NCI-H2029 (cell line): ENCODE measurements around the gene LPP.

ENCODE experiments used
- DNase-seq: peaks from one replicate; lab custom pipeline; 2025; lab: John Stamatoyannopoulos, UW

The LPP gene

DNA sequence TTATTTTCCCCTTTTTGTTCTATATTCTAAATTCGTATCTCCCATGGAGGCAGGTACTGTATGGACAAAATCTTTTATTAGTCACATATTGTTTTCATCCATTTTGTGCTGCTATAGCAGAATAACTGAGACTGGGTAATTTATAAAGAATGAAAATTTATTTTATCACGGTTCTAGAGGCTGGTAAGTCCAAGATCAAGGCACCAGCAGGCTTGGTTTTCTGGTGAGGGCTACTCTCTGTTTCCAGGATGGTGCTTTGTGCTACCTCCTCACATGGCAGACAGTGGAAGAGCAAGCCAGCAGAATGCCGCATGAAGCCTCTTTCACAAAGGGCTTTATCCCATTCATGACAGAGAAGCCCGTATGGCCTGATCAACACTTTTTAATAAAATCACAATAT is 595.9 kb downstream of the LPP start:
- DNase-seq: no peak

DNA sequence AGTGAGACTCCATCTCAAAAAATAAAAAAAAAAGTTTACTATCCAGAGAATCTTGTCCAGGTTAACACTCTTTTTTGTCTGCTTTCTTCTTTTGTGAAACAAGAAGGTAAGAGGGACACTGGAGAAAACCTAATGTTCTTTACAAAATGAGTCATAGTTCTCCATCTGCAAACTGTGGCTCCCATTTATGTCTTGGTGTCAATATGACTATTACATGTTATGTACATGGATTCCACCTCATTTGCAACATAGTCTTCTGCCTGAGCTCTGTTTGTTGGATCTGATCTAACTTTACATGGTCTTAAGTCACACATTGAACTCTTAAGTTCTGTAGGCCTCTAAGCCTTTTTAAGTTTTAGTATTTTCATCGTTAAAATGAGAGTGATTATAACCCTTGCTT is 596.7 kb downstream of the LPP start:
- DNase-seq: no peak

DNA sequence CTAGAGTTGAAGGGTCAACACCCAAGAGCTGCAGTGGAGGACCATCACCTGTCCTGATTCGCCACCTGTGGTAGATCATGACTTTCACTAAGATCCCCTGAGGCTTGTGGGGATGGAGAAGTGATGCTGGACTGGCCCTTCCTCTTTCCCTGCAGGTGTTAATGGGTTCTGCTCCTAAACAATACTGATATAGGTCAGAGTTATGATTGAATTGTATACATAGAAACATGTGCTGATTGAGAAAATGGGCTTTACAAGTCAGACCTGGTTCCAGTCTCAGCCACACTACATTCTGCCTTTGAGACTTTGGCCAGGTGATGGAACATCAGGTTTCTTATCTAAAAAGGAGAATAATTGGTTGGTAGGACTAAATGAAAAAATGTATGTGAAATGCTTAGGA is 598.9 kb downstream of the LPP start:
- no peak for DNase-seq

DNA sequence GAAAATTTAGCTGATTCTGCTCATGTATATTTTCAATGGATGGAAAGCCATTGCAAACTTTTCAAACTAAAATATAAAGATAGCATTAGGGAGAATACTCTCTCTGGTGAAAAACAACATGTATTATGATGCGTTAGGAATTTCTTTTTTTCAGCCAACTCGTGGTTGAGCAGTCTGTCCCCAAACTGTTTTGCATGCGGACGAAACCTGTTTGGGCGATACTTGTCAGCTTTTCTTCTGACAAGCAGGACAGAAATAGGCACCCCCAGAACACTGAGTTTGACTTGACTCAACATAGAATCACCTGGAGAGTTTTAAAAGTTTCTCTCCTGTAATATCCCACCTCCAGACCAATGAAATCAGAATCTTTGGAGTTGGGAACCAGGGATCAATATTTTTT is 600.3 kb downstream of the LPP start:
- DNase-seq: no peak

DNA sequence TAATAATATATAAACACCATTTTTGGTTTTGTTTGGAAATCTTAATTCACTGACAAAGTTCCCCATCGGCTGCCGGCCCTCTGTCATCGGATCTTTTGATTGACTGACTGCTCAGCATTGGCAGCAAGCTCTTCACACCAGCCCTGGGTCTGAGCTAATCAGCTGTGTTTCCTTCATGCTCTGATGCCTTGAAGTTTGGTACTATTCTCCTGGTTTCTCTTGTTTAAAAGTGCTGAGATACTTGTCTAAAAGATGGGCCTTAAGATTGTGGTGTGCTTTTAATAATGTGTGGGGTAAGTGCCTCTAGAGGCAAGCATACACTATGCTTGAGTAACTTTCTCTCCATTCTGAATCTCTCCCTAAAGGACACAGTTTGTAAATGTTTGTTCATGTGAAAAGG is 602.3 kb downstream of the LPP start:
- DNase-seq: no peak

DNA sequence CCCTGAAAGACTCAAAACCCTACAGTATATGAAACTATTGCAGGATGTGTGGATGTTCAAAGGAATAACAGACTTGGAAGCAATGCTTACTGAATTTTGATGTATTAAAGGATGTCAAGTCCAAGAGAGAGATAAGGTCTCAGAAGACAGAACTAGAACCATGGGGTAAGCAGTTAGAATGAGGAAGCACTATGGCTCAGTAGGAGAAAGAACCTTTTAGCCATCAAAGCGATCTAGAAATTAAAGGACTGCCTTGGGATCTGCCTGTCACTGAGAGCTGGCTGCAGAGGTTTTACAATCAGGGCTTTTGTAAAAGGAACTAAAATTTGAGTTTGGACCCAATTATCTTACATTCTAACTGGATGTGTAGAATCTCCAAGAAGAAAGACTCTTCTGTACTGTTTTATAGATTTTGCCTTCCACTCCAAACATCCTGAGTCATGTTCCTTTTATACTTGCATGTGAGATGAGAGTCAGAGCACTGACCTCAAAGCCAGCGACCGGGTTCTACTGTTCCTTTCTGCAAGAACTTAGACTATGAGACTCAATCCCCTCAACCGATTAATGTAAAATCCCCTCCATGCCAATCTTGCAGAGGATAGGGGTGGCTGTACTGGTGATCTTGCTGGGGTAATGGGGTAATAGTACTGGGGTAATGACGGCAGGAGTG is 605.5 kb downstream of the LPP start:
- DNase-seq: no peak

DNA sequence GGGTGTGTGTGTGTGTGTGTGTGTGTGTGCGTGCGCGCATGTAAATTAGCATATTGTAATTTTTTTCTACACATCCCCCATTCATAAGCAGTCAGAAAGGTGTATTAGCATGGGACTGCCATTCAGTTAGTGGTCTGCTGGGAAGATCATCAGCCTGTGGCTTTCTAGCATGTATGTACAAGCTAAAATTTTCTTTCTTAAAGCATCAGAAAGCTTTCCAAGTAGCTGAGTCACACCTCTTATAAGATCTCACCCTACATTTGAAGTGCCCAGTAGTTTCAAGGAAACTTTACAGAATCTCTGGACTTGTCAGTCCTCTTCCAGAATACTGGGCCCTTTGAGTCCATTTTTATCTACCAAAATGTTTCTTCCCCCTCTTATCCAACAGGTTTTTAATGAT is 606.5 kb downstream of the LPP start:
- no peak for DNase-seq

DNA sequence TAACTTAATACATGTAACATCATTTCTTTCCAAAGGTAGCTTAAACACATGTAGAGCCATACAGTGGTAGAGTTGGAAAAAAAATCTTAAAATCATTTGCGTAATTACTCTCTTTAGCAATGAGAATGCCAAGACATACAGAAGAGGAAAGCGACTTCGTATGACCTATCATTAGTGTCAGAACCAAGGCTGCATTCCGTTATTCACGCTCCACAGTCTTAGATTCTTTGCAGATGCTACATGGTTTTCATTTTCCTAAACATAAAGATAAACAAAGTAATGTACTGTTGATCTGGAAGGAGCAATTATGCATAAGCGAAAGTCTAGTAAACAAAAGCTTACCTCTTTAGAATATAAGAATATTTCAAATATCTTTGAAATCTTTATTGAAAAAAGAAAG is 607.5 kb downstream of the LPP start:
- no peak for DNase-seq

DNA sequence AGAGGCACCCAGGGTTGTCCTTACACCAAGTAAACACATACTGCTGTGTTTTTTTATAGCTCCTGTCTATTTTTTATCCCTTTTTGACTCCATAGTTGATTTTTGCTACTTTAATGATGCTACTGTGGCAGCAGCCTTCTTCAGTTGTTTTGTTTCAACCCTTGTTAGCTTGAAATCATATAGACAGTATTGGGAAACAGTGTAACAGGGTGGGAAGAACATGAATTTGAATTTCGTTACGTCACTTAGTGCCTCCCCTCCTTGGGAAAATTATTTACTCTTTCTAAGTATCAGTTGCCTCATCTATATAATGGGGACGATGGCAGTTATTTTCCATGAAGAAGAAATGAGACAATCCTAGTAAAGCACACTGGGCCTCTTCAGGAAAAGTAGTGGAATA is 608.0 kb downstream of the LPP start:
- DNase-seq: no peak

DNA sequence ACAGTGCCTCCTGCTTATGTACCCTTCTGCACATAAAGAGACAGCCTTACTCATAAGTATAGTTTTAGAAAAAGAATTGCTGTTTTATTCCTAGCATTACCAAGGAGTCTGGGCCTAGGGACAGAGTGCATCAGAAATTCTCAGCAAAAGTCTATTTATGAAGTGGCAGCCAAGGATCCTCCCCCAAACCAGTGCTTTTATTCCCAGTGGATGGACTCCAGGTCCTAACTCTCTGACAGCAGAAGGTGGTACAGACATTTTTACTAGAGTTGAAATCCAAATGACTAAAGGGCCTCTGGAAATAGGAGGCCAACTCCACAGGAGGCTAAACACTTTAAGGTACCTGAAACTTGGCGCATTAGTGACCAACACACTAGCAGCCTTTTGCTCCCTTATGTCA is 610.7 kb downstream of the LPP start:
- no peak for DNase-seq

DNA sequence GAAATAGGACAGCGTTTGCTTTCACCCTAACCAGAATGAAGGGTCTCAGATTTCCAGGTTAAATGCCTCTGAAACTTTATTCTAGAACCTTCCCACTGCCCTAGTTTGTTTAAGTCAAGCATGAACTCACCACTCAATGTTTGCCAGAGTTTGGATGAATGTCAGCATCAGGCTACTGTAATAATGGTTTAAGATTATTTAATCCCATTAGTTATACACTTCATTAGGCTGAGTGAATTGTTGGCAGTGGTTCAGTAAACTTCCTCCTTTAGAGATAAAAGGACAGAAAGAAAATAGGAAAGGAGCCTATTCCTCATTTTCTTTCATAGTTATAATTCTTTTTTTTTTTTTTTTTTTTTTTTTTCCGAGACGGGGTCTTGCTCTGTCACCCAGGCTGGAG is 615.9 kb downstream of the LPP start:
- no peak for DNase-seq

DNA sequence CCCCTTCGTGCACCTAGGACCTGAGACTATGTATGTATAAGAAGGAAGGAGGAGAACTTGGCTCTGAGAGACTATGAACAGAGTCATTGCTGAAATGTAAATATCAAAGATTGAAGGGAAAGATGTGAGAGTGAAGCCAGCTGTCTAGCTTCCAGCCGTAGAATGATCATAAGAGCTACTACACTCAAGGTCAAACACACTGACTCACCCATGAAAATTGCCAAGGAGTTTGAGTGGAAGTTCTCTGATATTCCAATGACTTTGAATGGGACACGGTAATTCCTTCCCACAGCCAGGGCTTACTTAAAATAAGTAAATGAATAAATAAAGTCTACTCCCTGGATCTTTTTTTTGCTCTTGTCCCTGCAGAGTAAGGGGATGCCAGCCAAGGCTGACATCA is 618.9 kb downstream of the LPP start:
- peak; percentile 46 for DNase-seq

DNA sequence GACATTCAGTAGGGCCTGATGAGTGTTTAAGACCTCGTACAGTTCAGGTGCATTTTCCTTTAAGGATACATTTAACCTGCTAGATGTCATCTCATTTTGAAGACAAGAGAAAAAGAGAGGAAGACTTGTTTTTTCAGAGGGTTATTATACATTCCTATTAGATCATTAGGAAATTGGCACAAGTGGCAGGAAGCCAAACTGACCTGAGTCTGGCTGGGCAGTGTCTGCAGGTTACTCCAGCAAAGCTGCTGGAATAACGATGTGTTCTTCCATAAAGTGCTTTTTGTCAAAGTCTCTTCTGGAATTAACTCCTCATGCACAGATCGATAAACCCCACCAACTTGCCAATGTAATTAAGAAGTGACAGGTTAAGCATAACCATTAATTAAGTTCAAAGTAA is 621.5 kb downstream of the LPP start:
- no peak for DNase-seq

DNA sequence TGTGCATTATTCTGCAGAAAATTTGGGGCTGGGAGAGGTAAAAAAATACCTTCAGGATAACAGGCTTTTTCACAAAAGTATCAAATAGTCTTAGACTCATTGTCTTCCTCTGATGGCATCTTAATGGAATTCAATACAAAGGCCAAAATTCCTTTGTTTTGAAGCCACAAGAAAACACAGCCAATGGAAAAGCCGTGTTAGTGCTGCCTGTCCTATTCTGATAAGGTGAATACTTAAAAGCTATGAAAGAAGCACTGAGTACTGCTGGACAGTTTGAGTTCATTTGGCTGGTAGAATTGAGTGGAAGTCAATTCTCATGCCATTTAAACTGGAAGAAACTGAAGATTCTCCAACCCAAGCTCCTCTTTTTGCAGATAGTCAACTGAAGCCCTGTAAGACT is 622.5 kb downstream of the LPP start:
- no peak for DNase-seq

DNA sequence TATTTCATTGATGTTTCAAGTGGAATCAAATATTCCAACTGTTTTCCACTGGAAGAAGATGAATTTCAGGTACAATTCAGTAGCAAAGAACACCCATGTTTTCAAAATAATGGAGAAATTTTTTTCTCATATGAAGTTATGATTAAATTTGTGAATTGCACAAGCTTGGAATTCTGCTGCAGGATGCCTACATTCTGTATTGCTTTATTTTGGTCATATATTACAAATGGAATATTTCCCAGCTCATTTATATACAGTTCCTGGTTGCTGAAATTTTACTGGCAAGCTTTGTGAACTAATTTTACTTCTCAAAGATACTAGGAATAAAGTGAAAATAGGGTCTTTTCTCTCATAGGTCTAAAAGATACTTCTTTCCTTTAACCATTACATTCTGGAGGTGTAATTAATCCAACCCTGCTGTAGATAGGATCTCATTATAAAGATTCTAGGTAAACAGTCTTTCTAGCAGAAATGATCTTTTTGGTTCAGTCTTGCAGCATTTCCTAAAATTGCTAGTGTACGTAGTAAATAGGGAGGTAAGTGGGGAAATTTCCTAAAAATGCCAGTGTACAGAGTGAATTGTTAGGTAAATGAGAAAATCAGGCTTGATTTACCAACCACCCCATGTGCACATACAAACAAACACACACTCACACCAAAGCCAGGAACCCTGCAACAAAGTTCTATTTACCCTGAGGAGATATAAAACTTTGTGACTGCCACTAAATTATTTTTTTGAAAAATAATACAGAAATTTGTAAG is 624.3 kb downstream of the LPP start:
- no peak for DNase-seq

DNA sequence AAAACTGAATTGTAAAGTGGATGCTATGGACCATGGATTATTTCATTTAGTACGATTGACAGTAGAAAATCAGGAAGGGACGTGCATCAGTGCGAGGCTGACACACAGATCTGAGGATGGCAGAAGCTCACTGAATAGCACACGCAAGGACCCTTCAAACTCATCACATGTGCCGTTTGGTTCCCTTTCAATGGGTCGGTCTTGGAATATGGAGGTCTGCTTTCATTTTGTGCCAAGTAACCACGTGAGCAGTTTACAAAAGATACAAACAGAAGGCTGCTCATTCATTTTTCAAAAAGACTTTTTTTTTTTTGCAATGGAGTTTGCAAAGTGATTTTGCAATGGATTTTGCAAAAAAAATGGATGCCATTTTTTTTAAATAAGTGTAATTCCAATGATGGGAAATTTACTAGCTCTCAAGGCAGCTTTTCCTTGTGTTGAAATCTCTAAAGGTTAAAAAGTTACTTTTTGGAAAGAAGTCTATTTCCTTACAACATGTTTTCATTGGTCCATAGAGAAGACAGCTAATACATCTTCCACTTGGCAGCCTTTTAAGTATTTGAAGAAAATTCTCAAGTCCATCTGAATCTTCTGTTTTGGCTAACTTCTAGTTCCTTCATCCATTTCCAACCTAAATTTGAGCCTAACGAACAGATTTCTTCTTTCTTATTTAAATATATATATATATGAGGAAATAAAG is 625.5 kb downstream of the LPP start:
- no peak for DNase-seq

DNA sequence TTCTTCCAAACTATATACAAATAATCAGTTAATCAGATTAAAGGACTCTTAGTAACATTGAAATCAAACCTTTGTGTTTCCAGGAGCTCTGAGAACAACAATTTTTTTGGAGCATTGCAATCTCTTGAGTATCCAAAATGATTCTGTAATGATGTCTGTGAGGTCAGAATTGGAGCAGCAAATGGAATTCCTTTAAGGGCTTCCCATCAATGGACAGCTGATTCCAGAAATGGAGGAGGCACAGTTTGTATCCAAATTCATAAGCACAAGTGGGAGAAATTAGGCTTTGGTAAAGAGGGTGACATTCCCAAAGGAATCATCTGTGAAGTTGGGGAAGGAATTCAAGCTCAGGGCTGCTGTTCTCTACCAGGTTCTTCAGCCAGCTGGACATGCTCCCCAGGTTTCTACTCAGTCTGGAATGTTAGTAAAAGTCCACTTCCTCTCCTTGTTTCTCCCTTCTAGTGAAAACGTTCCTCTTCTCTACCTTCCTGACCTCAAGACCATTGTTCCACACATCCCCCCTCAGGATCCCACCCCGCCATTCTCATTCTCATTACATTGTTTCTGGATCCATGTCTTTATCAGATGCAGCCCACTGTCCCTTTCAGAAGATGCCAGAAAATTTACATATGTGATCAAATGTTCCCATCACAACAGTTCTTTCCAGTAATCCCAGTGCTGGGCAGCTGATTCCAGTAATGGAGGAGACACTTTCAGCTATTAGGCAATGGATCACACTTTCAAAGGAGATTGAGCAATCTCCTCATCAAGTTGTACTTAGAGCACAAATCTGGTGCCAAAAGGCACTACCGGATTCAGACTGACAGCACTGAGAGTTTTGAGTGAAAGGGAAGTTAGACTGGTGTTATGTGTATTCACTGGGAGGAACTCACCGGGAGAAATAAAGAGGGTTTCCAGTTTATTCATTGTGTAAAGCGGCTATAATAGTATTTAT is 626.5 kb downstream of the LPP start:
- no peak for DNase-seq

DNA sequence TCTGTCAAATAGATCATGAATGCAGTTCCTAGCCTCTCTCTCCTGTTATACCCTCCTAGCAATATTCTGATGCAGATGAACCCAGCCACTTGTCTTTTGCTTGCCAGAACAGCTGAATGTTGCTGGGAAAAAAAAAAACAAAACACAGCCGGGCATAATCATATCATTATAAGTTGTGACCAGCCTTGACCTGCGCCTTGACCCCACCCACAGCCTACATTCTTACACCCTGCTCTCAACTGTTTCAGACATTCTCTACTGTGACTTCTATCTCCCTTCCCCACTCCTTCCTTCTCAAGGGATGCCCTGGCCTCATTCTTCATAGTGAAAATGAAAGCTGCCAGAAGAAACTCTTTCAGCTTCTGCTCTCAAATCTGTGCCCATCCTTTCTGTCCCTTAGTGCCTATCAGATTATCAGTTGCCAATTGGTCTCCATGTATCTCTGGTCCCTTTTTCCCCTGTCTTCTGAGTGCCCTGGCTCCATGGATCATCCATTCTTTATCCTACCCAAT is 628.7 kb downstream of the LPP start:
- no peak for DNase-seq

DNA sequence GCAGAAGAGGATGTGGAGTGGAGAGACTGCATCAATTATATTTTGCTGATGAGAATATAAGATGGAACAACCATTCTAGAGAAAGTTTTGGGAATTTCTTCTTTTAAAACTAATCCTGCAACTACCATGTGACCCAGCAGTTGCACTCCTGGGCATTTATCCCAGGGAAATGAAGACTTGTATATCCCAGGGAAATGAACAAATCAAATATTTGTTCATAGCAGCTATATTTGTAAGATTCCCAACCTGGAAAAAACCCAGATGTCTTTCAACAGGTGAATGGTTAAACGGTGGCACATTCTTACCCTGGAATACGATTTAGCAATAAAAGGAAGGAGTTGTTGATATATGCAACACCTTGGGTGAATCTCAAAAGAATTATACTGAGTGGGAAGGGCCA is 632.5 kb downstream of the LPP start:
- DNase-seq: no peak

DNA sequence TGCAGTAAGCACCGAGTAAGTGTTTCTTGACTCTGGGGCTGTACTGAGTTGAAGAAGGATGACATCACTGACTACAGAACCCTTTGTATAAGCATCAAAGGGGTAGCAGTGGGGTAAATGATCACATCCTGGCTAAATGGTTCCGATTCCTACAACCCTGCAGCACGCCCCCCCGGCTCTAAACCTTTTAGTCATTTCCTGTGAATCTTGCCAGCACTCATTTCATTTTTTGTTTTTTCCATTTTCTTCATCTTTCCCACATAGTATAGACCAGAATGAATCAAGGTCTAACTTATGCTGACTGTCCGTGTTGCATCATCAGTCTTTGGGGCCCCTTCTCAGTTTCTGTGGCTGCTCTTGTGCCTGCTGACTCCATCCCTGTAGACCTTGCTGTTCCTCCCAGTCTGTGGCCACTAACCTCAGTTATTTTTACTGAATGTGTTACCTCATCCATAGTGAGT is 634.7 kb downstream of the LPP start:
- DNase-seq: no peak

DNA sequence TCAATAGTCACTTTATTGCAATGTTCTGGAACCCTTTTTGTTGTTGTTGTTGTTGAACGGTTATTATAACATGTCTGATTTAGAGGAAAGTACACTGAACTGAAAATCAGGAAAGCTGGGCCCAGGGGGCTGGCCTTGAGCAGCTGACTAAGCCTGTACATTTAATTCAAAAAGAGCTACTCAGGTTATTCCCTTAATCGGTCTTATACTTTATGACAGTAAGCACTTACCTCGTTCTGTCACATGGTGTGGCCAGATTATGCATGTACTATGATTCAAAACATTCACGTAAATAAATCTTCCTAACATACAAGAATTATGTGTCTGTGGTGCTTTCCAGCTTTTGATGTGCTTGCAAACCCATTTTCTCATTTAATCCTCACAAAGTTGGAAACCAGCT is 635.3 kb downstream of the LPP start:
- DNase-seq: no peak

DNA sequence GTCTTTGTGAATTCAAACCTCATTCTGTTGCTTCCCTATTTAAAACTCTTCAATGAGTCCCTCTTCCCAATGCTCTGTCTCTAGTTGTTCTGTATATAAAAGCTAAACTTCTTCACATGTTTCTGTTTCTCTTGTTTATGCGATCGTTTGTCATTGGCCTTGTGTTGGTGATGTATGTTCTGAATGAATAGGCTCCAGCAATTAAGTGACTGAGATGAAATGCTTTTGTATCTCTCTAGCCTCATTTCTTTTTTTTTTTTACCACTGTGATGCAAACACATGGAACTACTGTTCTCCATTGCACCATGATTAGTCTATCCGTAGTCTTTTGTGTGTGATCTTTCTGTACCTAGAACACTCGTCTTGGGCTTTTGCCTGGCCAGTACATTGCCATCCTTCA is 637.4 kb downstream of the LPP start:
- no peak for DNase-seq
